Measurements from ENCODE around the gene HSPB1.
"Not testable (repeated sequence)": the region's sequence is repeated elsewhere in the genome, so short reads cannot be mapped to it uniquely, and the experiment has no call there.

The HSPB1 gene

DNA sequence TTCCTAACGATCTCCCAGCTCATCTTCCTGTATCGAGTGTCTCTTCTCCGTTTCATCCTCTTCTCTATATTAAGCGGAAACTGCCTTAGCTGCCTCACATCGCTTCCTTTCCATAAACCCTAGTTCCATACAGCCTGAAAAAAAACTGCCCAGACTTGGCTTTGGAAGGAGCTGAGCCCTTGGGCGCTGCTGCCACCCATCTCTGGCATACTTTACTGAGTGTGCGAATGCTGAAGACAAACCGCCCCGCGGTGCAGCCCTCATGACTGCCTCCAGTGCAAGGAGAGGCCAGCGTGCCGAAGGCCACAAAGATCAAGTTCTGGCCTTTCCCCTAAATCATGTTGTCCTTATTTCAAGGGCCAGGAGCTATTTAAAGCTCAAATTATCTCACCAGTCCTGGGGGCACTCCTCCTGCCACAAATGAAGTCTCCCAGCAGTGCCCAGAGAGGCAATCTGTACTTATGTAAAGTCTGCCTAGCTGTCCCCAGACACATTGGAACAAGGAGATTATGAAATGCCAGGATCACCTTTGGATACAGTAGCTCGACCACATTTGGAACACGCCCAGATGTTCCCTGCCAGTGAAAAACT is 31.1 kb downstream of the HSPB1 start:
- Mint-ChIP-seq H3K4me3 (peak overlapping the region; percentile 11), H3K4me1 (peaks cover 39% of the 10 kb centered on the region), H3K36me3 (ENCODE audit: low read depth) (peaks cover 72% of the 10 kb centered on the region), H3K9me3 (no peaks in the 10 kb centered on the region), H3K27ac (peak overlapping the region; percentile 88), H3K27me3 (ENCODE audit: low read depth, poor library complexity) (no peaks in the 10 kb centered on the region)
- TF ChIP-seq, protein P1, sequence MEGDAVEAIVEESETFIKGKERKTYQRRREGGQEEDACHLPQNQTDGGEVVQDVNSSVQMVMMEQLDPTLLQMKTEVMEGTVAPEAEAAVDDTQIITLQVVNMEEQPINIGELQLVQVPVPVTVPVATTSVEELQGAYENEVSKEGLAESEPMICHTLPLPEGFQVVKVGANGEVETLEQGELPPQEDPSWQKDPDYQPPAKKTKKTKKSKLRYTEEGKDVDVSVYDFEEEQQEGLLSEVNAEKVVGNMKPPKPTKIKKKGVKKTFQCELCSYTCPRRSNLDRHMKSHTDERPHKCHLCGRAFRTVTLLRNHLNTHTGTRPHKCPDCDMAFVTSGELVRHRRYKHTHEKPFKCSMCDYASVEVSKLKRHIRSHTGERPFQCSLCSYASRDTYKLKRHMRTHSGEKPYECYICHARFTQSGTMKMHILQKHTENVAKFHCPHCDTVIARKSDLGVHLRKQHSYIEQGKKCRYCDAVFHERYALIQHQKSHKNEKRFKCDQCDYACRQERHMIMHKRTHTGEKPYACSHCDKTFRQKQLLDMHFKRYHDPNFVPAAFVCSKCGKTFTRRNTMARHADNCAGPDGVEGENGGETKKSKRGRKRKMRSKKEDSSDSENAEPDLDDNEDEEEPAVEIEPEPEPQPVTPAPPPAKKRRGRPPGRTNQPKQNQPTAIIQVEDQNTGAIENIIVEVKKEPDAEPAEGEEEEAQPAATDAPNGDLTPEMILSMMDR (IDR thresholded peaks at IDR 0.05): no peak
- DNase-seq: peak; percentile 15

DNA sequence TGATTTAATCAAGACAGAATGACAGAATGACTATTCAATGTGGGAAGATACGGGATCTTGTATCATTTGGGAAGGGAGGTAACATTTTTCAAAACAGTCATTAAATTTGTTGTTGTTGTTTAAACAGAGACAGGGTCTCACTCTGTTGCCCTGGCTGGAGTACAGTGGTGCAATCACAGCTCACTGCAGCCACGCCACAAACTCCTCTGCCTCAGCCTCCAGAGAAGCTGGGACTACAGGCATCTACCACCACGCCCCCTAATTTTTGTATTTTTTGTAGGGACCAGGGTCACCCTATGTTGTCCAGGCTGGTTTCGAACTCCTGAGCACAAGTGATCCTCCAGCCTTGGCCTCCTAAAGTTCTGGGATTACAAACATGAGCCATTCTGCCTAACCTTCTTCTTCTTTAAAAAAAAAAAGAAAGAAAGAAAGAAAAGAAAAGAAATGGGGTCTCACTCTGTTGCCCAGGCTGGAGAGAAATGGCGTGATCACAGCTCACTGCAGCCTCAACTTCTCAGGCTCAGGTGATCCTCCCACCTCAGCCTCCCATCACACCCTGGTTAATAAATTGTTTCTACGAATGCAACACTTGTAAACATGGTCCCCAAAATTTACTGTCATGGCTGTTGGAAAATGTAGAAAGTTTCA is 32.0 kb downstream of the HSPB1 start:
- no peak for DNase-seq
- peak overlapping the region; percentile 88 for H3K27ac Mint-ChIP-seq
- peaks cover 71% of the 10 kb centered on the region for H3K36me3 Mint-ChIP-seq (ENCODE audit: low read depth)
- no peaks in the 10 kb centered on the region for H3K27me3 Mint-ChIP-seq (ENCODE audit: low read depth, poor library complexity)
- peaks cover 32% of the 10 kb centered on the region for H3K4me1 Mint-ChIP-seq
- H3K9me3 Mint-ChIP-seq: no peaks in the 10 kb centered on the region
- TF ChIP-seq, protein P1 (IDR thresholded peaks at IDR 0.05): no peak
- H3K4me3 Mint-ChIP-seq: no peak overlapping the region

- not testable (repeated sequence) for H3K27ac Mint-ChIP-seq; H3K9me3 Mint-ChIP-seq; H3K27me3 Mint-ChIP-seq (ENCODE audit: low read depth, poor library complexity); DNase-seq; H3K4me3 Mint-ChIP-seq
- Mint-ChIP-seq H3K36me3 (ENCODE audit: low read depth) (peaks cover 71% of the 10 kb centered on the region), H3K4me1 (peaks cover 25% of the 10 kb centered on the region)
Measured at GRCh38 chr7:76335417-76335816, 32.9 kb downstream of the HSPB1 start.

DNA sequence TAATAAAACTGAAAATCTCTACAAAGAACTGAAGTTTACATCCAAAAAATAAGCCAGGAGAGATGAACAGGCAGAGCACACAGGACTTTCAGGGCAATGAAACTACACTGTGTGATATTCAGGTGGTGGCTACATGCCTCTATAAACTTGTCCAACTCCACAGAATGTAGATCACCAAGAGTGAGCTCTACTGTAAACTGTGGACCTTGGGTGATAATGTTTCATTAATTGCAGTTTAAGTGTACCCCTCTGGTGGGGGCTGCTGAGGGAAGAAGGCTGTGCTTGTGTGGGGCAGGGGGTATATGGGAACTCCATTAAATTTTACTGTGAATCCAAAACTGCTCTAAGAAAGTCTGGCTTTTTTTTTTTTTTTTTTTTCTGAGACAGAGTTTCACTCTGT is 33.6 kb downstream of the HSPB1 start:
- Mint-ChIP-seq H3K36me3 (ENCODE audit: low read depth) (peaks cover 72% of the 10 kb centered on the region), H3K4me1 (peaks cover 25% of the 10 kb centered on the region), H3K9me3 (no peaks in the 10 kb centered on the region), H3K4me3 (no peak overlapping the region), H3K27me3 (ENCODE audit: low read depth, poor library complexity) (no peaks in the 10 kb centered on the region), H3K27ac (peak overlapping the region; percentile 51)
- TF ChIP-seq, protein P1 (IDR thresholded peaks at IDR 0.05): no peak
- no peak for DNase-seq

- H3K27me3 Mint-ChIP-seq (ENCODE audit: low read depth, poor library complexity): no peaks in the 10 kb centered on the region
- H3K27ac Mint-ChIP-seq: peak overlapping the region; percentile 83
- peaks cover 20% of the 10 kb centered on the region for H3K4me1 Mint-ChIP-seq
Measured at GRCh38 chr7:76337147-76337546, 34.7 kb downstream of the HSPB1 start.

DNA sequence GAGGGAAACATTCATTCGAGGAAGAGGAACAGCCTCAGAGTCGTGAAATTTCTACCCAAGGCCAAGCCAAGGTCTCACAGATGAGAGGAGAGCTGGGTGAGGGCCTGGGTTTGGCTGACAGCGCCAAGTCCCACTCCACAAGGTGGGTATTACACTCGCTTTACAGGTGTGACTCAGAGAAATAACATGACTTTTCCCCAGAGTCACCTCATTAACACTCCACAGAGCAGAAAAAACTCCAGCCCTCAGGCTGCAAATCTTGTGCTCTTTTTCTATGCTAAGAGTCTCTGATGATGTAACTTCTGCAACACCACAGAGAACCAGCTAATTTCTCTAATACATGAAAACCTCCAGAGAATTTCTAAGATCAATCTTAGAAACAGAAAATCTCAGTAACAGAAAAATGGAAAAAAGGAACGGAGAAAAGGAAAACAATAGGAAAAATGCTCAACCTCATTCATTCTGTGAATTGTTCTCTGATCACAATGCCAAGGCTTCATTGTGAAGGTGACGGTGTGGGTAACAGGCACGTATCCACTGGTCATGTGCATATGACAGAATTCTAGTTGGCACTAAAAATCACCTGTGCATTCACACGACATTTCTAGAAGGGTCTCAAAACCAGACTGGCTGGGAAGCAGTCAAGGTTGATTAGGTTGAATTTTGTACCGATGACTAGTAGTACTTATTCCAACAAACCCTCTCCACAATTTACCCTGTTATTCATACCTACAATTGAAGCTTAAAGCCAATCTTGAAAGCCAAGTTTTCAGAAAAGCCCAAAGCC is 36.0 kb downstream of the HSPB1 start:
- H3K9me3 Mint-ChIP-seq: no peaks in the 10 kb centered on the region
- peak overlapping the region; percentile 20 for H3K27ac Mint-ChIP-seq
- H3K27me3 Mint-ChIP-seq (ENCODE audit: low read depth, poor library complexity): no peaks in the 10 kb centered on the region
- no peak for DNase-seq
- TF ChIP-seq, protein P1 (IDR thresholded peaks at IDR 0.05): no peak
- peaks cover 12% of the 10 kb centered on the region for H3K4me1 Mint-ChIP-seq
- H3K36me3 Mint-ChIP-seq (ENCODE audit: low read depth): peaks cover 77% of the 10 kb centered on the region
- H3K4me3 Mint-ChIP-seq: no peak overlapping the region

More at GRCh38 chr7:76337147-76337546, 34.7 kb downstream of the HSPB1 start:
- TF ChIP-seq, protein P1 (IDR thresholded peaks at IDR 0.05): no peak
- H3K9me3 Mint-ChIP-seq: no peaks in the 10 kb centered on the region
- no peak for DNase-seq
- H3K36me3 Mint-ChIP-seq (ENCODE audit: low read depth): peaks cover 73% of the 10 kb centered on the region
- no peak overlapping the region for H3K4me3 Mint-ChIP-seq

Data from nephron progenitor cell (in vitro differentiated cells).